Muscle of leg (tissue), 11 donors: Measurements from ENCODE around the gene SUPT5H. TPM values are rescaled to one million over a fixed set of nuclear protein-coding genes. Genes with fewer than 3 reads are reported as not detected.

Experiments
- DNase-seq: peaks from one replicate; pipeline ENCODE4 v3.0.0; 2013
- H3K27ac ChIP-seq: one replicate; pipeline ENCODE4 v1.5.1; 2013; ENCODE audit warnings: mild to moderate bottlenecking, low read length, control low read depth
- H3K27me3 ChIP-seq: one replicate; pipeline ENCODE4 v1.6.1; 2013; ENCODE audit warnings: low read length; ENCODE audit not compliant: control insufficient read depth, insufficient read depth
- H3K36me3 ChIP-seq: one replicate; pipeline ENCODE4 v1.6.1; 2013; ENCODE audit warnings: low read length; ENCODE audit not compliant: control insufficient read depth, insufficient read depth
- H3K4me1 ChIP-seq: one replicate; pipeline ENCODE4 v1.6.1; 2013; ENCODE audit warnings: low read length; ENCODE audit not compliant: control insufficient read depth, insufficient read depth
- H3K4me3 ChIP-seq: one replicate; pipeline ENCODE4 v1.5.1; 2013; ENCODE audit warnings: low read length, control low read depth
- H3K9me3 ChIP-seq: replicated peaks from 2 replicates; pipeline ENCODE4 v1.6.1; 2013; ENCODE audit warnings: low read depth, low read length; ENCODE audit not compliant: control insufficient read depth
- WGBS: methylation state at CpG from one replicate; pipeline ENCODE4 v1.1.5; 2013; ENCODE audit warnings: missing lambda C conversion rate; ENCODE audit not compliant: insufficient coverage; 5-methylcytosine and 5-hydroxymethylcytosine counted together
- polyA plus RNA-seq, 8 donors: library from polyadenylated mRNA; unstranded; fragments of 120-200 nt; gene quantifications; one replicate each; pipeline versions ENCODE4 v1.2.1 to v1.2.3, GENCODE V29; 2013; ENCODE audit warnings: inconsistent platforms in 1 of 8, low replicate concordance in 1 of 8; ENCODE audit not compliant: insufficient read length in 8 of 8, insufficient read depth in 1 of 8
- total RNA-seq: library from RNA; stranded (reverse); fragments of 120-200 nt; gene quantifications from one replicate; pipeline ENCODE4 v1.2.4, GENCODE V29; 2013

SUPT5H gene
- total and polyA plus RNA-seq, 9 donors, result 50.0 to 108 (median 99.6) TPM

DNA sequence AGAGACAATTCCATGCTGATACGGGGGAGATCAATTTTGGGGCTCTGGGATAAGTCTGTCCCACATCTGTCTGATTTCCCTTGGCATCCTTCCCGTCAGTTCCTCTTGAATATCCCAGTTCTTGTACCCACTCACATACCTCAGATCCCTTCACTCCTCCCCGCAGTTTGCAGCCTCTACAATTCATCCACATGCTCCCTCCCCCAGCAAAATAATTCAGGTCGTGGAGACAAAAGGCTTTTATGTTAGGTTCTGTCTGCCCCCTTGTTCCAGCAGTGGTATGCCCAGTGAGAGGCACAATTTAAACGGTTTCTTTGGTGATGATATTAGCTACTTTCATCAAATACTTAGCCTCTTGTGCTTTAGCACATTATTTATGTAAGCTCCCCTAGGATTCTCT is 19.2 kb upstream of the SUPT5H start:
- Histone ChIP-seq H3K4me1 (peaks cover 29% of the 10 kb centered on the region), H3K36me3 (peaks cover 49% of the 10 kb centered on the region), H3K27ac (no peak overlapping the region), H3K4me3 (no peak overlapping the region), H3K9me3 (no peaks in the 10 kb centered on the region), H3K27me3 (no peaks in the 10 kb centered on the region)
- no peak for DNase-seq
- 88% methylated on average over 2 of the region's 5 CpGs for WGBS

- Histone ChIP-seq H3K36me3 (peaks cover 45% of the 10 kb centered on the region), H3K27ac (peak overlapping the region; percentile 96), H3K4me1 (peaks cover 28% of the 10 kb centered on the region), H3K4me3 (no peak overlapping the region), H3K9me3 (no peaks in the 10 kb centered on the region), H3K27me3 (no peaks in the 10 kb centered on the region)
- WGBS, result 82% methylated on average over 4 of the region's 11 CpGs
- DNase-seq, result no peak
Observed at GRCh38 chr19:39427707-39428106, 17.7 kb upstream of the SUPT5H start.

GRCh38 chr19:39428283-39429112 is 16.9 kb upstream of the SUPT5H start:
- WGBS, result 5% methylated on average over 16 of the region's 23 CpGs
- Histone ChIP-seq H3K9me3 (no peaks in the 10 kb centered on the region), H3K36me3 (peaks cover 45% of the 10 kb centered on the region), H3K27ac (peak overlapping the region; percentile 96), H3K27me3 (no peaks in the 10 kb centered on the region), H3K4me1 (peaks cover 23% of the 10 kb centered on the region), H3K4me3 (no peak overlapping the region)
- DNase-seq, result peak; percentile 94

GRCh38 chr19:39430675-39431593 is 14.4 kb upstream of the SUPT5H start:
- Histone ChIP-seq H3K36me3 (peaks cover 35% of the 10 kb centered on the region), H3K27me3 (no peaks in the 10 kb centered on the region), H3K4me1 (peaks cover 41% of the 10 kb centered on the region), H3K27ac (peak overlapping the region; percentile 93), H3K4me3 (no peak overlapping the region), H3K9me3 (no peaks in the 10 kb centered on the region)
- WGBS, result 80% methylated on average over 9 of the region's 25 CpGs
- DNase-seq, result peak; percentile 76

DNA sequence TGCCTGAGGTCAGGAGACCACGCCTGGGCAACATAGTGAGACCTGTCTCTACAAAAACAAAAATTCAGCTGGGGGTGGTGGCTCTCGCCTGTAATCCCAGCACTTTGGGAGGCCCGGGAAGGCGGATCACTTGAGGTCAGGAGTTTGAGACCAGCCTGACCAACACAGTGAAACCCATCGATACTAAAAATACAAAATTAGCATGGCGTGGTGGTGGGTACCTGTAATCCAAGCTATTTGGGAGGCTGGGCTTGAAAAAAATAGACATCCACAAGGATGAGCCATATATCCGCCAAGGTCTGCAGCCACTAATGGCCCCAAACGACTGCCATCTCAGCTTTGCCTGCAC is 12.7 kb upstream of the SUPT5H start:
- Histone ChIP-seq H3K36me3 (peaks cover 35% of the 10 kb centered on the region), H3K9me3 (no peaks in the 10 kb centered on the region), H3K4me1 (peaks cover 46% of the 10 kb centered on the region), H3K4me3 (no peak overlapping the region), H3K27ac (no peak overlapping the region), H3K27me3 (no peaks in the 10 kb centered on the region)
- DNase-seq, result no peak
- WGBS, result 97% methylated on average over 5 of the region's 8 CpGs

GRCh38 chr19:39433480-39434079 is 11.8 kb upstream of the SUPT5H start:
- 100% methylated on average over 2 of the region's 8 CpGs for WGBS
- Histone ChIP-seq H3K36me3 (peaks cover 35% of the 10 kb centered on the region), H3K27me3 (no peaks in the 10 kb centered on the region), H3K27ac (no peak overlapping the region), H3K4me3 (no peak overlapping the region), H3K4me1 (peaks cover 37% of the 10 kb centered on the region), H3K9me3 (no peaks in the 10 kb centered on the region)
- no peak for DNase-seq

DNA sequence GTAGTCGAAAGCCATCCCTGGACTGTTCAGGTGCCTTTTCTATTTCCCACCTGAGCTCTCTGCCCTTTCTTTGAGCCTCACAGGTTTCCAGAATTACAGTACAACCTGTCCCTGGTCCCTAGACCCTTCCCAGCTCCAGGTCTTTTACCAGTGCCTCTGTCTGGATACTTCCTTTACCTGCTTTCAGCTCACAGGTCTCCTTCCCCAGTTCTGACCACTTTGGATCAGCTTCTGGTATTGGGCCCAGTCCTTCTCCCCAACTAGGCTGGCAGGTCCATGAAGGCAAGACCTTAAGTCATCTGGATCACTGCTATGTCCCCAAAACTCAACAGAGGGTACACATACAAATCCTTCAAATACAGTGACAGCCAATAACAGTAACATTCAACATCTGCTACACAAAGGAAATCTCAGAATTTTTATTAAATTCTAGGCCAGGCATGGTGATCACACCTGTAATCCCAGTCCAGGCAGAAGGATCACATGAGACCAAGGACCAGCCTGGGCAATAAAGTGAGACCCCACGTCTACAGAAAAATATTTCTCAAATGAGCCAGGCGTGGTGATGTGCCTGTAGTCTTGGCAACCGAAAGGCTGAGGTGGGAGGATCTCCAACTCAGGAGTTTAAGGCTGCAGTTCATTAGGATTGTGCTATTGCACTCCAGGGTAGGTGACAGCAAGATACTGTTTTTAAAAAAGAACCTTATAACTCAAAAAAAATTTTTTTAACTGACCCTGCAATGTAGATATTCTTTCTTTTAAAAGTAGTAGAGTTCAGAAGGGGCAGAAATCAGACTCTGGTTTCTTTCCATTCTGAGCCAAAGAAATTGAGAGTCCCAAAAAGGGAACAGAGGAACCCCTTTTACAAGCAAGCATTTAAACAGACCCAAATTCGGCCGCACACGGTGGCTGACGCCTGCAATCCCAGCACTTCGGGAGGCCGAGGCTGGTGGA is 11.0 kb upstream of the SUPT5H start:
- peak overlapping the region; percentile 86 for H3K4me3 ChIP-seq
- H3K9me3 ChIP-seq, result no peaks in the 10 kb centered on the region
- WGBS, result 69% methylated on average over 7 of the region's 10 CpGs
- DNase-seq, result no peak
- H3K27ac ChIP-seq, result peak overlapping the region; percentile 0
- H3K4me1 ChIP-seq, result peaks cover 30% of the 10 kb centered on the region
- H3K36me3 ChIP-seq, result peaks cover 35% of the 10 kb centered on the region
- no peaks in the 10 kb centered on the region for H3K27me3 ChIP-seq

- no peaks in the 10 kb centered on the region for H3K9me3 ChIP-seq
- H3K4me3 ChIP-seq, result peak within 1 kb of the TSS; percentile 86
- no peaks in the 10 kb centered on the region for H3K27me3 ChIP-seq
- peak within 1 kb of the TSS; percentile 96 for H3K27ac ChIP-seq
- peaks cover 30% of the 10 kb centered on the region for H3K4me1 ChIP-seq
- under 1% methylated on average over 59 of the region's 61 CpGs for WGBS
- peak; percentile 99 for DNase-seq
- H3K36me3 ChIP-seq, result peaks cover 35% of the 10 kb centered on the region
Observed at GRCh38 chr19:39435499-39436349, 9.7 kb upstream of the SUPT5H start, which contains the start of gene RPS16. TSS of gene RPS16 (minus strand) at chr19:39435949. CDS start at chr19:39435895, 54 bp downstream.

GRCh38 chr19:39436350-39436716 is 9.0 kb upstream of the SUPT5H start:
- H3K27ac ChIP-seq, result peak overlapping the region; percentile 96
- 6% methylated on average over 2 of the region's 2 CpGs for WGBS
- H3K27me3 ChIP-seq, result no peaks in the 10 kb centered on the region

More at GRCh38 chr19:39436350-39436716, 9.0 kb upstream of the SUPT5H start:
- DNase-seq, result no peak
- peaks cover 25% of the 10 kb centered on the region for H3K4me1 ChIP-seq
- H3K9me3 ChIP-seq, result no peaks in the 10 kb centered on the region
- H3K4me3 ChIP-seq, result peak overlapping the region; percentile 45
- H3K36me3 ChIP-seq, result peaks cover 30% of the 10 kb centered on the region
